A549 (cell line): ENCODE data around the gene HHIP. TPM values are rescaled to one million over a fixed set of nuclear protein-coding genes. Genes with fewer than 3 reads are reported as not detected.

Source experiments
- ATAC-seq, 2 experiments: fragments of 200-7000 bp in 1 of 2; fragments of >200 bp in 1 of 2; cut with Nextera tagmentation in 1 of 2; cut with Tn5 transposase in 1 of 2; 3 replicates each; pipeline versions ENCODE4 v1.8.0 to v1.9.1; 2018 to 2020; ENCODE audit warnings: mild to moderate bottlenecking in 1 of 2, moderate library complexity in 1 of 2
- CTCF ChIA-PET: fragments of 300-600 bp; sonication (Branson Sonifier 250); formaldehyde crosslinking; extraction: SDS; loops from one replicate; lab custom pipeline; 2021; ENCODE audit warnings: antibody characterized with exemption, inconsistent platforms; lab: Yijun Ruan, JAX
- POLR2A ChIA-PET: fragments of 350-600 bp; formaldehyde crosslinking; extraction: SDS; loops from one replicate; lab custom pipeline; 2021; ENCODE audit warnings: antibody characterized with exemption, inconsistent platforms; lab: Yijun Ruan, JAX
- DNase-seq, 2 experiments: peaks; one replicate each; pipeline versions ENCODE4 v3.0.0 to v3.0.0-alpha.2; 2011 to 2016; ENCODE audit warnings: low read depth in 1 of 2, low spot score in 1 of 2
- FAIRE-seq: peaks from 2 replicates; lab custom pipeline; 2011; peaks lifted over from hg19 to GRCh38; lab: Jason Lieb, UNC
- H3K27ac ChIP-seq, 2 experiments: fragments of >200 bp; sonication (Bioruptor Twin); formaldehyde crosslinking; 3 replicates each; pipeline ENCODE4 v1.5.1; 2016 to 2017
- H3K4me1 ChIP-seq: fragments of >200 bp; sonication (Bioruptor Twin); formaldehyde crosslinking; 3 replicates; pipeline ENCODE4 v1.6.1; 2016
- H3K4me2 ChIP-seq: fragments of >200 bp; sonication (Bioruptor Twin); formaldehyde crosslinking; 3 replicates; pipeline ENCODE4 v1.6.1; 2016
- H3K4me3 ChIP-seq: fragments of >200 bp; sonication (Bioruptor Twin); formaldehyde crosslinking; 3 replicates; pipeline ENCODE4 v1.5.1; 2016
- H3K9me3 ChIP-seq: fragments of >200 bp; sonication (Bioruptor Twin); formaldehyde crosslinking; 3 replicates; pipeline ENCODE4 v1.6.1; 2016
- BCL3 ChIP-seq: fragments of >200 bp; sonication (Bioruptor Twin); formaldehyde crosslinking; IDR thresholded peaks from 3 replicates; pipeline ENCODE4 v1.6.1; 2016
- CHD4 ChIP-seq: fragments of 200-600 bp; sonication (generic); IDR thresholded peaks from 2 replicates; pipeline ENCODE4 v1.6.1; 2016; ENCODE audit warnings: antibody characterized with exemption, mild to moderate bottlenecking, borderline replicate concordance
- EHMT2 ChIP-seq: fragments of 200-600 bp; sonication (generic); IDR thresholded peaks from 2 replicates; pipeline ENCODE4 v1.6.1; 2016; ENCODE audit warnings: antibody characterized with exemption, low read depth, mild to moderate bottlenecking, moderate library complexity
- ELK1 ChIP-seq: fragments of 150-350 bp; IDR thresholded peaks from 2 replicates; pipeline ENCODE4 v1.6.1; 2014; ENCODE audit warnings: low read depth, mild to moderate bottlenecking, low read length
- HDAC2 ChIP-seq: fragments of 200-600 bp; sonication (generic); IDR thresholded peaks from 2 replicates; pipeline ENCODE4 v1.6.1; 2016
- HES2 ChIP-seq: fragments of >200 bp; sonication (Bioruptor Twin); formaldehyde crosslinking; IDR thresholded peaks from 2 replicates; pipeline ENCODE4 v1.6.1; 2016
- HOXA7 ChIP-seq: fragments of 250-450 bp; sonication (Bioruptor Pico); IDR thresholded peaks from 2 replicates; pipeline ENCODE4 v1.5.0; 2020; ENCODE audit warnings: mild to moderate bottlenecking, moderate library complexity
- JUN ChIP-seq, 2 experiments: fragments of >200 bp; sonication (Bioruptor Twin); formaldehyde crosslinking; IDR thresholded peaks; 2 replicates in 1 of 2; 3 replicates in 1 of 2; pipeline ENCODE4 v1.6.1; 2016 to 2017
- KDM1A ChIP-seq: fragments of 200-600 bp; sonication (generic); IDR thresholded peaks from 2 replicates; pipeline ENCODE4 v1.6.1; 2016; ENCODE audit warnings: low read depth, mild to moderate bottlenecking
- KDM5A ChIP-seq: fragments of 200-600 bp; sonication (generic); IDR thresholded peaks from 2 replicates; pipeline ENCODE4 v1.6.1; 2016; ENCODE audit warnings: antibody characterized with exemption, mild to moderate bottlenecking
- MAFK ChIP-seq: fragments of 450-650 bp; IDR thresholded peaks from 2 replicates; pipeline ENCODE4 v1.6.1; 2014; ENCODE audit not compliant: partially characterized antibody
- MAX ChIP-seq: IDR thresholded peaks from 2 replicates; pipeline ENCODE4 v1.6.1; 2012
- NPAS2 ChIP-seq: fragments of 250-450 bp; sonication (Bioruptor Pico); IDR thresholded peaks from 2 replicates; pipeline ENCODE4 v1.8.0; 2022; ENCODE audit warnings: mild to moderate bottlenecking, moderate library complexity, borderline replicate concordance
- POLR2AphosphoS2 ChIP-seq: conservative IDR thresholded peaks from 2 replicates; pipeline ENCODE4 v1.6.1; 2012; ENCODE audit warnings: low read length, improper control_type of control experiment, inconsistent platforms
- RAD21 ChIP-seq, 2 experiments: fragments of >200 bp in 1 of 2; sonication (Bioruptor Twin) in 1 of 2; formaldehyde crosslinking in 1 of 2; IDR thresholded peaks in 1 of 2; conservative IDR thresholded peaks in 1 of 2; 2 replicates in 1 of 2; 3 replicates in 1 of 2; pipeline ENCODE4 v1.6.1; 2012 to 2018; ENCODE audit warnings: inconsistent platforms in 1 of 2
- RCOR1 ChIP-seq: fragments of 150-350 bp; IDR thresholded peaks from 2 replicates; pipeline ENCODE4 v1.6.1; 2014; ENCODE audit warnings: antibody characterized with exemption, low read length, low read depth
- REST ChIP-seq: fragments of 200-600 bp; sonication (generic); IDR thresholded peaks from 2 replicates; pipeline ENCODE4 v1.6.1; 2016; ENCODE audit warnings: antibody characterized with exemption, mild to moderate bottlenecking, moderate library complexity
- SMC3 ChIP-seq: fragments of >200 bp; sonication (Bioruptor Twin); formaldehyde crosslinking; IDR thresholded peaks from 3 replicates; pipeline ENCODE4 v1.6.1; 2018; ENCODE audit warnings: inconsistent platforms
- SREBF2 ChIP-seq: fragments of 450-650 bp; IDR thresholded peaks from 2 replicates; pipeline ENCODE4 v1.6.1; 2014; ENCODE audit warnings: mild to moderate bottlenecking, moderate library complexity
- TFCP2L1 ChIP-seq: fragments of 250-450 bp; sonication (Bioruptor Pico); IDR thresholded peaks from 2 replicates; pipeline ENCODE4 v1.5.0; 2021; ENCODE audit warnings: mild to moderate bottlenecking
- ZC3H11A ChIP-seq: fragments of 450-650 bp; IDR thresholded peaks from 2 replicates; pipeline ENCODE4 v1.6.1; 2014; ENCODE audit warnings: antibody characterized with exemption, mild to moderate bottlenecking
- ZFP36 ChIP-seq: fragments of 450-650 bp; IDR thresholded peaks from 2 replicates; pipeline ENCODE4 v1.6.1; 2014; ENCODE audit warnings: borderline replicate concordance; ENCODE audit not compliant: partially characterized antibody
- ZNF302 ChIP-seq: fragments of 250-450 bp; sonication (Bioruptor Pico); IDR thresholded peaks from 2 replicates; pipeline ENCODE4 v1.9.0; 2021; ENCODE audit warnings: inconsistent platforms, mild to moderate bottlenecking, moderate library complexity
- whole genome bisulfite sequencing: methylation state at CpG from one replicate; pipeline ENCODE4 v1.1.6; 2017; ENCODE audit errors: missing lambda C conversion rate; 5-methylcytosine and 5-hydroxymethylcytosine counted together
- polyA plus RNA-seq, 4 experiments: library from polyadenylated mRNA; depleted of rRNA in 3 of 4; stranded (reverse); fragments of >200 nt; fragmentation: RNase III in 1 of 4; extraction: RNeasy Plus Mini Kit Qiagen cat#74134 plus additional on column Dnase treatment in 1 of 4; gene quantifications; 2 replicates in 3 of 4; 3 replicates in 1 of 4; pipeline ENCODE4 v1.2.3, GENCODE V29; 2011 to 2017

Gene HHIP
- polyA plus RNA-seq, 2 of the 4 experiments (the other 2 are of a cell fraction) = 0.93 to 1.0 TPM

DNA sequence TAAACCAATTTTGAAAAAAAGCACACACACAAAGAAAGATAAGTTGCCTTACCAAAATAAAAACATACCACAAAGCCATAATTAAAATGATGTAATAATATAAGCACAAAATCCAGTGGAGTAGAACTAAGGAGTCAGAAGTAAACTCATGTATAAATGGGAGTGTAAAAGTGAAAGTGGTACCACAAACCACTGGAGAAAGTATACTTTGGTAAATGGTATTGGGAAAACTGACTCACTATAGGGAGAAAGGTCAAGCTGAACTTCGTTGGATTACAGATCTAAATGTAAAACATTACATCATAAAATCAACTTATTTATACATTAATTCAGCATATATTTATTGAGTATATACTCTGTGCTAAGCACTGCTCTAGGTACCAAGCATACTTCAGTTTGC lies 46.3 kb upstream of the HHIP start:
- Histone ChIP-seq H3K4me3 (no peak overlapping the region), H3K27ac (no peak overlapping the region), H3K4me2 (no peak overlapping the region), H3K4me1 (no peaks in the 10 kb centered on the region), H3K9me3 (no peaks in the 10 kb centered on the region)
- ATAC-seq (no peak), DNase-seq (no peak), FAIRE-seq (no peak)
- ChIA-PET POLR2A (no interaction called here), CTCF (no interaction called here)
- TF ChIP-seq TFCP2L1 (CRISPR knock-in tag) (no peak), POLR2AphosphoS2 (no peak), ZFP36 (no peak), RCOR1 (no peak), MAX (no peak), SMC3 (no peak), SREBF2 (no peak), HDAC2 (no peak), HES2 (no peak), ZC3H11A (no peak), RAD21 (conservative IDR thresholded peaks at IDR 0.05 in 1 of 2, IDR thresholded peaks at IDR 0.05 in 1 of 2) (no peak), NPAS2 (no peak), JUN (IDR thresholded peaks at IDR 0.05) (no peak), CHD4 (no peak), HOXA7 (no peak), ELK1 (no peak)
- WGBS = 8% methylated on average over 1 of the region's 1 CpG

DNA sequence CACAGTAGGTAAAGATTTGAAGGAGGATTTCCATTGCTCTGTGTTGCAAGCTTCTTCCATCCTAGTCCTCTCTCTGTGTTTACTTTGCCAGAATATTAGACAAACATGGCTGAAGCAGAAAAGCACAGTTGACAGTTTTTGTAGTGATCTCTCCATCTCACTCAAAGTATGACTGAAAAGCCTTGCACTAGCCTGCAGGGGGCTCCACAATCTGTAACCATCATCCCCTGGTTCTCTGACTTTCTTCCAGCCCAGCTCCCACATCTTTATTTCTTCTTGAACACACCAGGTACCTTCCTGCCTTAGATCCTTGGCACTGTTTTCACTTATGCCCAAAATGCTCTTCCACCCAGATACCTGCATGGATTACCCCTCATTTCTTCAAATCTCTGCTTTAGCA lies 34.1 kb upstream of the HHIP start:
- Histone ChIP-seq H3K9me3 (no peaks in the 10 kb centered on the region), H3K27ac (no peak overlapping the region), H3K4me2 (no peak overlapping the region), H3K4me3 (no peak overlapping the region), H3K4me1 (no peaks in the 10 kb centered on the region)
- DNase-seq (peak; percentile 6 to 9), ATAC-seq (peak in 1 of 2 experiments; percentile 50; a peak in 2 of 6 replicates), FAIRE-seq (no peak)
- TF ChIP-seq ZNF302 (CRISPR knock-in tag) (no peak), MAFK (peak; percentile 42), REST (no peak), KDM5A (no peak), BCL3 (no peak), EHMT2 (no peak), KDM1A (no peak), ZC3H11A (no peak), RAD21 (conservative IDR thresholded peaks at IDR 0.05 in 1 of 2, IDR thresholded peaks at IDR 0.05 in 1 of 2) (0 out of 5 replicates have a peak, but pooled peaks of 1 of the 2 experiments have one; percentile 12), SREBF2 (no peak), SMC3 (no peak)
- ChIA-PET POLR2A (no interaction called here), CTCF (no interaction called here)
